CD1c-positive myeloid dendritic cell (primary cell): ENCODE data around the gene DHX58.
A peak's percentile ranks its signal among the peaks of the same experiment; 100 is the strongest.
"Not testable (repeated sequence)": the region's sequence is repeated elsewhere in the genome, so short reads cannot be mapped to it uniquely, and the experiment has no call there.

Source experiments
- DNase-seq: peaks from one replicate; pipeline ENCODE4 v3.0.0-alpha.2; 2016; ENCODE audit errors: extremely low spot score

DHX58 gene

GRCh38 chr17:42112552-42113176, at the start of gene DHX58:
Gene DHX58 (minus strand): TSS chr17:42112714. CDS start chr17:42111892, 822 bp downstream.
- peak; percentile 92 for DNase-seq

- DNase-seq = no peak
These were observed 48.0 kb upstream of the DHX58 start for GRCh38 chr17:42160531-42160910.

GRCh38 chr17:42159796-42160530, 47.4 kb upstream of the DHX58 start:
- DNase-seq = no peak

GRCh38 chr17:42155614-42156045, 43.1 kb upstream of the DHX58 start:
- no peak for DNase-seq

GRCh38 chr17:42153919-42154742, 41.6 kb upstream of the DHX58 start:
- peak; percentile 61 for DNase-seq

GRCh38 chr17:42146911-42147607, 34.5 kb upstream of the DHX58 start:
- no peak for DNase-seq

- not testable (repeated sequence) for DNase-seq
These were observed 30.6 kb upstream of the DHX58 start for GRCh38 chr17:42143138-42143537.

GRCh38 chr17:42142371-42142896, 29.9 kb upstream of the DHX58 start:
- peak; percentile 18 for DNase-seq

GRCh38 chr17:42141382-42141781, 28.9 kb upstream of the DHX58 start:
- peak; percentile 15 for DNase-seq

GRCh38 chr17:42140690-42141089, 28.2 kb upstream of the DHX58 start:
- not testable (repeated sequence) for DNase-seq

- no peak for DNase-seq
These were observed 26.4 kb upstream of the DHX58 start for GRCh38 chr17:42138749-42139492.

GRCh38 chr17:42136654-42137051, 24.1 kb upstream of the DHX58 start:
- no peak for DNase-seq

- DNase-seq = peak; percentile 88
These were observed 23.4 kb upstream of the DHX58 start for GRCh38 chr17:42135664-42136653.

GRCh38 chr17:42135151-42135550, 22.6 kb upstream of the DHX58 start:
- DNase-seq = no peak

- no peak for DNase-seq
These were observed 21.0 kb upstream of the DHX58 start for GRCh38 chr17:42133461-42134041.

GRCh38 chr17:42132941-42133340, 20.4 kb upstream of the DHX58 start:
- DNase-seq = peak; percentile 66

- DNase-seq = peak; percentile 57
These were observed 19.5 kb upstream of the DHX58 start for GRCh38 chr17:42131981-42132432.

GRCh38 chr17:42131232-42131631, 18.7 kb upstream of the DHX58 start:
- DNase-seq = no peak

- no peak for DNase-seq
These were observed 17.9 kb upstream of the DHX58 start for GRCh38 chr17:42130310-42130936.
